Measurements from ENCODE around the gene MYADML2. TPM values are rescaled to one million over a fixed set of nuclear protein-coding genes. Genes with fewer than 3 reads are reported as not detected.
"Not testable (repeated sequence)": the region's sequence is repeated elsewhere in the genome, so short reads cannot be mapped to it uniquely, and the experiment has no call there.

Gene MYADML2
- total RNA-seq, 2 experiments from 2014 or later = not detected

DNA sequence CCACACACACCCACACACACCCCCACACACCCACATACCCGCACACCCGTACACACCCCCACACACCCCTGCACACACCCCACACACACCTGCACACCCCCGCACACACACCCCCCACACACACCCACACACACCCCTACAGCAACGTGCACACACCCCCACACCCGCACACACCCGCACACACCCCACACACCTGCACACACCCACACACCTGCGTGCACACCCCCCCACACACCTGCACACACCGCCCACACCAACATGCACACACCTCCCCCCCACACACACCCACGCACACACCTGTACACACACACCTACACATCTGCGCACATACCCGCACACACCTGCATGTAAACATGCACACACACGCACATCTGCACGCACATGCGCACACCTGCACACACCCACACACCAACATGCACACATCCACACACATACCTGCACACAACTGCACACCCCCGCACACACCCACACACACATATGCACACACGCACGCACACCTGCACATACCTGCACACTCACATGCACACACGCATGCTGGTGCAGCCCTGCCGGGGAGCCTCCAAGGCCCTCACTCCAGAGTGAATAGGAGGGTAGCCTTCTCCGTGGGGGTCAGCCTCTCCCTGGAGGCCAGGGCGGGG lies 37.9 kb upstream of the MYADML2 start:
- CTCF ChIA-PET = interaction anchor here (0.8 to 1.6 kb wide), 2 partner anchors 35 to 45 kb away, joined by 3 to 10 read pairs; no protein-coding TSS in a partner anchor
- Mint-ChIP-seq H3K36me3 (peaks cover 8% of the 10 kb centered on the region), H3K9me3 (ENCODE audit: low read depth) (no peaks in the 10 kb centered on the region), H3K4me1 (peaks cover 13% of the 10 kb centered on the region), H3K27ac (no peak overlapping the region), H3K4me3 (no peak overlapping the region), H3K27me3 (no peaks in the 10 kb centered on the region)
- ATAC-seq (no peak), DNase-seq (no peak)

DNA sequence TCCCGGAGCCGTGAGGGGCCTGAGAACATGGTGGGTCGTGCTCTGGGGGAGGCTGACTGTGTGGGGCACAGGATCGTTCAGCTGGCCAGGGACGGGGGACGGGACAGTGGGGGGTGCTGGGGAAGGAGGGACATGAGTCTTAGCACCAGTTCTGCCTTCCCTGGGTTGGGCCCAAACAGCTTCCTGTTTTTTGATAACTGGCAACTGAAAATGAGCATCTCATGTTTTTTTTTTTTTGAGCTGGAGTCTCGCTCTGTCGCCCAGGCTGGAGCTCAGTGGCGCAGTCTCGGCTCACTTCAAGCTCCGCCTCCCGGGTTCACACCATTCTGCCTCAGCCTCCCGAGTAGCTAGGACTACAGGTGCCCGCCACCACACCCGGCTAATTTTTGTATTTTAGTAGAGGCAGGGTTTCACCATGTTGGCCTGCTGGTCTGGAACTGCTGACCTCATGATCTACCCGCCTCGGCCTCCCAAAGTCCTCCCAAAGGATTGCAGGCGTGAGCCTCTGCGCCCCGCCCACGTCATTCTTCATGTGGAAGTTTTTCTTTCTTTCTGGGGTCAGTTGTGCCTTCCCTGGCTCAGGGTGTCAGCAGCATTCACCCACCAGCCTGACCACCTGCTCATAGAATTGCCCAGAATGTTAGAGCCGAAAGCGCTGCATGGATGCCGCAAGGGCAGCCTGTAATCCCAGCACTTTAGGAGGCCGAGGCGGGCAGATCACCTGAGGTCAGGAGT lies 36.8 kb upstream of the MYADML2 start:
- Mint-ChIP-seq H3K9me3 (ENCODE audit: low read depth) (no peaks in the 10 kb centered on the region), H3K36me3 (peaks cover 8% of the 10 kb centered on the region), H3K27ac (no peak overlapping the region), H3K27me3 (no peaks in the 10 kb centered on the region), H3K4me3 (no peak overlapping the region), H3K4me1 (peaks cover 18% of the 10 kb centered on the region)
- DNase-seq (no peak), ATAC-seq (no peak)
- CTCF ChIA-PET = no interaction called here

DNA sequence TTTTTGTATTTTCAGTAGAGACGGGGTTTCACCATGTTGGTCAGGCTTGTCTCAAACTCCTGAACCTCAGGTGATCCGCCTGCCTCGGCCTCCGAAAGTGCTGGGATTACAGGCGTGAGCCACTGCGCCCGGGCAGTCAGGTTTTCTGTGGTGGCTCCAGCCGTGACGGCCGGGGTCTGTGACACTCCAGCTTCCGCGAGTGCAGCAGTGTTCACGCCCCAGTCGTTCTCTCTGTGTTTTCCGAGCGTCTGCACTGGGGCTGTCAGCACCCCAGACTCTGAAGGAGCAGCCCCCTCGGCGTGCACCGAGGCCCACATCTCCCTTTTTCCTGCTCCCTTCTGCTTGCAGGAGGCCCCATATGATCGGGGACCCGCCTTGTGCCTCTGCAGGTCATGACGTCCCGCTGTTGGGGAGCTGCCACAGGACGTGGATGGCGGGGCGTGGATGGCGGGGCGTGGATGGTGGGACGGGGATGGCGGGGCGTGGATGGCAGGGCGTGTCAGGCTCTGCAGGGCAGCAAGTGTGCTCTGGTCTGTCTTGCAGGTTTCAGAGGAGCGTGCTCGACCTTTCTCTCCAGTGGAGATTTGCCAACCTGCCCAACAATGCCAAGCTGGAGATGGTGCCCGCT lies 36.1 kb upstream of the MYADML2 start:
- Mint-ChIP-seq H3K4me3 (no peak overlapping the region), H3K9me3 (ENCODE audit: low read depth) (no peaks in the 10 kb centered on the region), H3K36me3 (peaks cover 8% of the 10 kb centered on the region), H3K27me3 (no peaks in the 10 kb centered on the region), H3K27ac (no peak overlapping the region), H3K4me1 (peaks cover 22% of the 10 kb centered on the region)
- ATAC-seq (no peak), DNase-seq (no peak)
- CTCF ChIA-PET = interaction anchor here (1.0 kb wide), 1 partner anchor 24 kb away, joined by 3 read pairs; no protein-coding TSS in a partner anchor

DNA sequence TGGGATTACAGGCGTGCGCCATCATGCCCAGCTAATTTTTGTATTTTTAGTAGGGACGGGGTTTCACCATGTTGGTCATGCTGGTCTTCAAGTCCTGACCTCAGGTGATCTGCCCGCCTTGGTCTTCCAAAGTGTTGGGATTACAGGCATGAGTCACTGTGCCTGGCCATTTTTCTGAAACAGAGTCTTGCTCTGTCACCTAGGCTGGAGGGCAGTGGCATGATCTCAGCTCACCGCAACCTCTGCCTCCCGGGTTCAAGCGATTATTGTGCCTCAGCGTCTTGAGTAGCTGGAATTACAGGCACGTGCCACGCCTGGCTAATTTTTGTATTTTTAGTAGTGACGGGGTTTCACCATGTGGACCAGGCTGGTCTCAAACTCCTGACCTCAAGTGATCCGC lies 34.5 kb upstream of the MYADML2 start:
- H3K27me3 Mint-ChIP-seq; H3K4me3 Mint-ChIP-seq; H3K36me3 Mint-ChIP-seq; DNase-seq; ATAC-seq; CTCF ChIA-PET; H3K9me3 Mint-ChIP-seq (ENCODE audit: low read depth); H3K27ac Mint-ChIP-seq: not testable (repeated sequence)
- peaks cover 26% of the 10 kb centered on the region for H3K4me1 Mint-ChIP-seq

DNA sequence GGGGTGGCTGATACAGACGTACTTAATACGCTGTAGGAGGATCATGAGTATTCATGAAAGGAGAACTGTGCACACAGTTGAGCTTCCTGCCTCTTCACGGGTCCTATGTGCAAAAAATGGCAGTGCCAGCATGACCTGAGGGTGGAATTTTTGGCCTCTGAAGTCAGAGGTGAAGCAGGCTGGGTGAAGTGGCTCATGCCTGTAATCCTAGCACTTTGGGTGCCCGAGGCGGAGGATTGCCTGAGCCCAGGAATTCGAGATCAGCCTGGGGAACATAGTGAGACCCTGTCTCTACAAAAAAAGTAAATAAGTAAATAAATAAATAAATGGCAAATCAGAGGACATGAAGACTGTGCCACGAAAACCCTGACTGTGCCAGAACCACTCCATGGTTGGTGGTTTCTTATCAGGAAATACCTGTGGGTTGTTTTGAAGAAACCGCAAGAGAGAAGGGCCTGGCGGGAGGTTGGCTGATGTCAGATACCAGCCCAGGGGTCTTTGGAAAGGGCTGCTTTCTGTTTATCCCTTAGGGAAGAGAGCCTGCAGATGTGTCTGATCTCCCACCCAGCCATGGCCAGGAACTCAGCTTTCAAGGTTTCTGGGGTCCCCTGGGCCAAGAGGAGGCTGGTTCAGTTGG lies 33.8 kb upstream of the MYADML2 start:
- CTCF ChIA-PET = interaction anchor here (1.3 kb wide), 2 partner anchors 14 to 21 kb away, joined by 3 to 6 read pairs; no protein-coding TSS in a partner anchor
- Mint-ChIP-seq H3K4me1 (peaks cover 29% of the 10 kb centered on the region), H3K4me3 (no peak overlapping the region), H3K36me3 (peaks cover 8% of the 10 kb centered on the region), H3K27ac (no peak overlapping the region), H3K9me3 (ENCODE audit: low read depth) (no peaks in the 10 kb centered on the region), H3K27me3 (no peaks in the 10 kb centered on the region)
- no peak for ATAC-seq
- no peak for DNase-seq

DNA sequence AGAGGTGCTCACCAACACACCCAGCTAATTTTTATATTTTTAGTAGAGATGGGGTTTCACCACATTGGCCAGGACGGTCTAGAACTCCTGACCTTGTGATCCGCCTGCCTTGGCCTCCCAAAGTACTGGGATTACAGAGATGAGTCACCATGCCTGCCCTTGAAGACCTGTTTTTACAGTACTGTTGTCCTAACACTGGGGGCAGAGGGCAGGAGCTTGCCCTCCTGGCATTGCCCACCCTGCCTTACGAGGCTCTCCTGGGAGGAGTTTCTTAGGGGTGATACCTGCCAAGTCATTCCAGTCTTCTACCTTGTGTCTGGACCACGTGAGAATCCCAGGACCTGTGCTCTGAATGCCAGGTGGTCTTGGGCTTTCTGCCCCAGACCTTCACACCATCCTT lies 33.1 kb upstream of the MYADML2 start:
- ATAC-seq (no peak), DNase-seq (no peak)
- CTCF ChIA-PET = interaction anchor here (1.0 to 1.3 kb wide), 3 partner anchors 13 to 42 kb away, joined by 3 to 6 read pairs (median 5); no protein-coding TSS in a partner anchor
- Mint-ChIP-seq H3K9me3 (ENCODE audit: low read depth) (no peaks in the 10 kb centered on the region), H3K27ac (no peak overlapping the region), H3K4me1 (peaks cover 29% of the 10 kb centered on the region), H3K27me3 (peaks cover under 1% of the 10 kb centered on the region), H3K4me3 (no peak overlapping the region), H3K36me3 (peaks cover 5% of the 10 kb centered on the region)

DNA sequence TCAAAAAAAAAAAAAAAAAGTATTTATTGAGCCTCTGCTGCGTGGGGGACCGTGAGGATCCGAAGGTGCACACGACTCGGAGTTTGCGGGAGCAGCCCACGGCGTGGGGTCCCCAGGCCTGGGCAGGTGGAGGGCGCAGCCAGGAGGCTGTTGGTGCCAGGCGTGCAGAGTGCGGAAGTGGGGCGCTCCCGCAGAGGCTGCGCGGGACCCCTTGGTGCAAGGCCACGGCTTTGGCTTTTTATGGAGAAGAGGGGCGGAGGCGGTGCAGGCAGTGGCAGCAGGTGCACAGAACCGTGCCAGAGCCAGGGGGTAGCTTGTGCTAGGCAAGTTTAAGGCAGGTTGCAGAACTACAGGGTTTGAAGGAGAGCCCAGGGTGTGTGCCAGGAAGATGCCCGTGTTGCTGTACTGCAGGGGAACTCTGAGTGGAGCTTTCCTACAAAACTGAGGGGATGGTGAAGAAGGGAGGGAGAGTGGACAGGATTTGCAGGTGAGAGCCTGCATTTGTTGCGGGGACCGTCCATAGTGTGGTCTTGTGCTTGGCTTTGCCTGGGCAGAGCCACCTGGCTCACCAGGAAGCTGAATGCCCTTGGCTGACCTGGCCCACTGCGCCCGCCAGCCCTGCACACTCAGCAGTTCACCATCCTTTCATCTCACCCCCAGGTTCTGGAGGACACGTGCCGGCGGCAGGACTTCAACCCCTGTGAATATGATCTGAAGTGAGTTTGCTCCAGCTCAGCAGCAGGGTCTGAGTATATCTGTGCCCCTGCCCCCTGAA lies 31.7 kb upstream of the MYADML2 start:
- Mint-ChIP-seq H3K9me3 (ENCODE audit: low read depth) (no peaks in the 10 kb centered on the region), H3K4me1 (peaks cover 29% of the 10 kb centered on the region), H3K36me3 (peaks cover 1% of the 10 kb centered on the region), H3K4me3 (peak overlapping the region; percentile 53), H3K27me3 (peaks cover 5% of the 10 kb centered on the region), H3K27ac (peak overlapping the region; percentile 17)
- DNase-seq (no peak), ATAC-seq (no peak)
- CTCF ChIA-PET = interaction anchor here (0.7 to 1.5 kb wide), 4 partner anchors 10 to 51 kb away, joined by 3 to 6 read pairs (median 3); no protein-coding TSS in a partner anchor

DNA sequence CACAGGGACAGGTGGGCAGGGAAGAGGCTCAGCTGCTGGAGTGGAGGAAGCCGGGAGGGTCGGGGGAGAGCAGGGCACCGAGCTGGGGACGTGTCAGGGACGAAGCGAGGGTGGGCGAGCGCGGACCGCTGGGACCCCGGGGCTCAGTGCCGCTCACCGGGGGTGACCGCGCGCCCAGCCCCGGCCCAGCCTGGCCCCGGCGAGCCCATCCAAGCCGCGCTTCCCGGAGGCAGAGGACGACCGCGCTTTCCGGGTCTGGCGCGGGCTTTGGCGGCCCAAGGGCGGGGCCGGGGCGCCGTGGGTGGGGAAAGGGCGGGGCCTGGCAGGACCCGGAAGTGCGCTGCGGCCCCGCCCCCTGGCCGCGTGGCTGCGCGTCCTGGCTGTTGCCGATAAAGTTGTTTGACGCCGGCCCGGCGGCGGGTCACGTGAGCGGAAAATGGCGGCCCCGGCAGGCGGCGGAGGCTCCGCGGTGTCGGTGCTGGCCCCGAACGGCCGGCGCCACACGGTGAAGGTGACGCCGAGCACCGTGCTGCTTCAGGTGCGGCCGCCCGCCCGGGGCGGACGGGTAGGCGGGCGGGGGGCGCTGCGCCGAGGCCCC lies 30.3 kb upstream of the MYADML2 start, which contains the start of gene ASPSCR1:
TSS of gene ASPSCR1 (plus strand) at position 419 of the 598 bp plus-strand sequence. CDS start at position 437, 18 bp downstream.
- peak; percentile 91 for DNase-seq
- Mint-ChIP-seq H3K36me3 (peaks cover 1% of the 10 kb centered on the region), H3K4me1 (peaks cover 29% of the 10 kb centered on the region), H3K9me3 (ENCODE audit: low read depth) (no peaks in the 10 kb centered on the region), H3K27me3 (peaks cover 5% of the 10 kb centered on the region), H3K4me3 (peak within 1 kb of the TSS; percentile 93), H3K27ac (peak within 1 kb of the TSS; percentile 98)
- ATAC-seq = peak; percentile 89
- CTCF ChIA-PET = interaction anchor here (0.7 to 3.0 kb wide), 5 partner anchors 11 to 45 kb away, joined by 3 to 22 read pairs (median 5); partner anchors contain the start of genes CENPX and LRRC45

DNA sequence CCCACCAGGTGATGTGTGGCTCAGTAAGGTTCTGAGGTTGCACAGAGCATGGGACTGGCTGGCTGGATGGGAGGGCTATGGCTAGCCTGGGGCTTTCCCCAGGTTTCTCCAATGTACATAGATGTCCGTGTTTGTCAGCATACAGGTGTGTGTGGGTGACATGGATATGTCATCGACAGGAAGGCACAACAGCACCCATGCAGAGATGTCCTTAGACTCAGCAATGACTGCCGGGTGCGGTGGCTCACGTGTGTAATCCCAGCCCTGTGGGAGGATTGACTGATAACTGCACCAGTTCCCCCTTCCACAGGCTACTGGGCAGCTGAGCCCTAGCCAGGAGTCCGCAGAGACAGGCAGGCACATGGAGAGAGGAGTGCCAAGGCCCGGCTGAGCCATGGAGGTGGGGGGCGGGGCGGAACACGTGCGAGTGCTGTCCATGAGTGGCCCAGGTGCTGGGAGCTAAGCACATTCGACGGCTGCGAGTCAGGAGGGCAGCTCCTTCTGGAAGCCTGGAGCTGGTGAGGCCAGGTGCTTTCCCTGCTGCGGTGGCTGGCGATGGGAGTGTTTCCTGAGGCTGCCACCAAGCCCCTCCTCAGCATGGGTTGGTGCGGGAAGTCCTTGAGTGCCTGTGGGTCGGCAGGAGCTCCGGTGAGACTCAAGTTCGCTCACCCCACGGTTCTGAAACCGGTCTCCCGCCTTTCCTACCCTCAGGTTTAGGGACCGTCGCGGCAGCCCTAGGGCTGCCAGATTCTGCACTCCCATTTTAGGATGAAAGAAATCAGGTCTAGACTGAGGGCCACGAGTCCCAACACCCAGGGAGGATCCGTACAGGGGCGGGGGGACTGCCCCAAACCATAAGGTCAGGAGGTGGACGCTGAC lies 29.5 kb upstream of the MYADML2 start:
- H3K4me1 Mint-ChIP-seq = peaks cover 28% of the 10 kb centered on the region
- no peak for ATAC-seq
- peak; percentile 53 for DNase-seq
- peak overlapping the region; percentile 93 for H3K4me3 Mint-ChIP-seq
- H3K27ac Mint-ChIP-seq = peak overlapping the region; percentile 98
- CTCF ChIA-PET = interaction anchor here (0.9 to 3.0 kb wide), 4 partner anchors 10 to 46 kb away, joined by 4 to 22 read pairs (median 6); partner anchors contain the start of genes CENPX and LRRC45
- H3K27me3 Mint-ChIP-seq = peaks cover 5% of the 10 kb centered on the region
- no peaks in the 10 kb centered on the region for H3K9me3 Mint-ChIP-seq (ENCODE audit: low read depth)
- H3K36me3 Mint-ChIP-seq = peaks cover 1% of the 10 kb centered on the region

DNA sequence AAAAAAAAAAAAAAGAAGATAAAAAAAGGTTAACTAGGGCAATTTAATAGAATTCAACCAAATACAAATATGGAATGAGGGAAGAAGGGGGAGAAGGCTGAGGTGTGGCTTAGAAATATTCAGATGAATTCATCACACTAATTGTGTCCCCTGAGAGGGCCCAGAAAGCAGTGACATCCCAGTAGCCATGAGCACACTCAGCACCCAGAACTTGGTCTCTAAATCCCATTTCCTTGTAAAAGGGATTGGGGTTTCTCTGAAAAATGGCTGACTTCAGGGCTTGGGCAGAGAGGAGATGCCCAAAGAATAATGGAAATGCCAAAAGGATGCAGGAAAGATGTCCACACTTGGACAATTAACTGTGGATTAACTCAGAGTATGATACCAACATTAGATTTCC lies 26.4 kb upstream of the MYADML2 start:
- peaks cover 9% of the 10 kb centered on the region for H3K4me1 Mint-ChIP-seq
- ATAC-seq = no peak
- H3K27ac Mint-ChIP-seq = no peak overlapping the region
- no peak overlapping the region for H3K4me3 Mint-ChIP-seq
- DNase-seq = no peak
- no peaks in the 10 kb centered on the region for H3K9me3 Mint-ChIP-seq (ENCODE audit: low read depth)
- H3K27me3 Mint-ChIP-seq = peaks cover 5% of the 10 kb centered on the region
- H3K36me3 Mint-ChIP-seq = peaks cover 1% of the 10 kb centered on the region
- CTCF ChIA-PET = no interaction called here

Measured in activated CD8-positive, alpha-beta memory T cell treated with anti-CD3 and anti-CD28 coated beads, Interleukin-2, amount 10 ng/mL, durations not matched to agents 7 days and 5 days (primary cell).